MCF 10A (cell line): ENCODE data around the gene GATA6. TPM values are rescaled to one million over a fixed set of nuclear protein-coding genes. Genes with fewer than 3 reads are reported as not detected.

Experiments
- BruUV-seq: library from RNA; stranded (reverse); fragments of 400-500 nt; replicated peaks from 2 replicates; lab custom pipeline; 2021; lab: Mats Ljungman, UMichigan
- CTCF ChIA-PET: fragments of 300-600 bp; sonication (Branson Sonifier 250); formaldehyde crosslinking; extraction: SDS; loops from one replicate; lab custom pipeline; 2021; ENCODE audit warnings: antibody characterized with exemption, inconsistent platforms; lab: Yijun Ruan, JAX
- POLR2A ChIA-PET: fragments of 300-600, 350-650 bp; sonication (Branson Sonifier 250); formaldehyde crosslinking; extraction: SDS; loops from one replicate; lab custom pipeline; 2020; ENCODE audit warnings: antibody characterized with exemption, inconsistent platforms; lab: Yijun Ruan, JAX
- DNase-seq: peaks from one replicate; pipeline ENCODE4 v3.0.0-alpha.2; 2018; ENCODE audit not compliant: unreplicated experiment
- H3K27ac Mint-ChIP-seq: one replicate; pipeline ENCODE4 v1.8.0; 2022; ENCODE audit warnings: mild to moderate bottlenecking, low read depth, mixed read lengths; ENCODE audit not compliant: unreplicated experiment
- H3K27me3 Mint-ChIP-seq: one replicate; pipeline ENCODE4 v1.8.0; 2022; ENCODE audit warnings: mixed read lengths; ENCODE audit not compliant: insufficient read depth, unreplicated experiment
- H3K36me3 Mint-ChIP-seq: one replicate; pipeline ENCODE4 v1.8.0; 2022; ENCODE audit warnings: mild to moderate bottlenecking, moderate library complexity, mixed read lengths; ENCODE audit not compliant: insufficient read depth, unreplicated experiment
- H3K4me1 Mint-ChIP-seq: one replicate; pipeline ENCODE4 v1.8.0; 2022; ENCODE audit warnings: mixed read lengths; ENCODE audit not compliant: insufficient read depth, unreplicated experiment
- H3K4me3 Mint-ChIP-seq: one replicate; pipeline ENCODE4 v1.8.0; 2022; ENCODE audit warnings: mild to moderate bottlenecking, moderate library complexity, mixed read lengths; ENCODE audit not compliant: unreplicated experiment
- H3K9me3 Mint-ChIP-seq: one replicate; pipeline ENCODE4 v1.8.0; 2022; ENCODE audit warnings: mixed read lengths; ENCODE audit not compliant: unreplicated experiment
- CTCF ChIP-seq: fragments of 200-600 bp; IDR thresholded peaks from one replicate; pipeline ENCODE4 v1.8.0; 2022; ENCODE audit warnings: antibody characterized with exemption, mild to moderate bottlenecking; ENCODE audit not compliant: unreplicated experiment
- intact Hi-C: fragments of 100-400 bp; cut with micrococcal nuclease; formaldehyde crosslinking; loops from 2 replicates; pipeline ENCODE4 v1.14.1; 2022
- total RNA-seq: library from RNA; stranded (reverse); gene quantifications from 2 replicates; pipeline ENCODE4 v1.2.3, GENCODE V29; 2022

Gene GATA6
- total RNA-seq, 1 experiment from 2014 or later = 6.7 TPM

- ChIA-PET CTCF (interaction anchor here (0.5 to 1.7 kb wide), 9 partner anchors 11 to 397 kb away, joined by 3 to 7 read pairs (median 3); no protein-coding TSS in a partner anchor), POLR2A (interaction anchor here (0.7 to 1.3 kb wide), 8 partner anchors 8 to 392 kb away, joined by 3 to 5 read pairs (median 3); no protein-coding TSS in a partner anchor)
- DNase-seq = peak; percentile 63
- peaks cover 8% of the 10 kb centered on the region for H3K36me3 Mint-ChIP-seq
- peak overlapping the region; percentile 97 for H3K4me3 Mint-ChIP-seq
- TF ChIP-seq CTCF = no peak
- no peaks in the 10 kb centered on the region for H3K27me3 Mint-ChIP-seq
- intact Hi-C loops = loop anchor here (1.0 kb wide), 1 partner anchor 298 kb away; no protein-coding TSS in a partner anchor
- no TSS peak for BruUV-seq
- H3K27ac Mint-ChIP-seq = peak overlapping the region; percentile 78
- H3K9me3 Mint-ChIP-seq = no peaks in the 10 kb centered on the region
- peaks cover 6% of the 10 kb centered on the region for H3K4me1 Mint-ChIP-seq
These were observed 1.2 kb downstream of the GATA6 start for GRCh38 chr18:22170421-22171257.

- Mint-ChIP-seq H3K4me1 (peaks cover 6% of the 10 kb centered on the region), H3K27me3 (no peaks in the 10 kb centered on the region), H3K36me3 (peaks cover 8% of the 10 kb centered on the region), H3K4me3 (peak overlapping the region; percentile 97), H3K9me3 (no peaks in the 10 kb centered on the region), H3K27ac (no peak overlapping the region)
- CTCF ChIA-PET = interaction anchor here (0.5 to 1.7 kb wide), 3 partner anchors 10 to 392 kb away, joined by 3 to 7 read pairs (median 3); no protein-coding TSS in a partner anchor
- BruUV-seq = no TSS peak
- DNase-seq = no peak
- intact Hi-C loops = no loop called here
- POLR2A ChIA-PET = interaction anchor here (0.8 kb wide), 1 partner anchor 384 kb away, joined by 4 read pairs; no protein-coding TSS in a partner anchor
- TF ChIP-seq CTCF = no peak
These were observed 2.1 kb downstream of the GATA6 start for GRCh38 chr18:22171258-22172119.

GRCh38 chr18:22172120-22172582 lies 2.8 kb downstream of the GATA6 start:
- no peak overlapping the region for H3K4me3 Mint-ChIP-seq
- BruUV-seq = no TSS peak
- CTCF ChIA-PET = no interaction called here
- no peak for DNase-seq
- no peaks in the 10 kb centered on the region for H3K9me3 Mint-ChIP-seq
- peaks cover 10% of the 10 kb centered on the region for H3K36me3 Mint-ChIP-seq
- intact Hi-C loops = no loop called here
- POLR2A ChIA-PET = interaction anchor here (0.8 kb wide), 1 partner anchor 383 kb away, joined by 4 read pairs; no protein-coding TSS in a partner anchor
- no peak overlapping the region for H3K27ac Mint-ChIP-seq
- H3K27me3 Mint-ChIP-seq = no peaks in the 10 kb centered on the region
- H3K4me1 Mint-ChIP-seq = peaks cover 6% of the 10 kb centered on the region
- TF ChIP-seq CTCF = no peak
